Nephron progenitor cell (in vitro differentiated cells): Measurements from ENCODE around the gene ARL8B.

Experiments used
- DNase-seq: peaks from one replicate; pipeline ENCODE4 v3.0.0; 2021
- H3K27ac Mint-ChIP-seq: 2 replicates; pipeline ENCODE4 v1.8.0; 2021; ENCODE audit warnings: mild to moderate bottlenecking, moderate library complexity, mixed read lengths
- H3K27me3 Mint-ChIP-seq: 2 replicates; pipeline ENCODE4 v1.8.0; 2021; ENCODE audit warnings: mild to moderate bottlenecking, low read depth, mixed read lengths; ENCODE audit not compliant: poor library complexity
- H3K36me3 Mint-ChIP-seq: 2 replicates; pipeline ENCODE4 v1.8.0; 2021; ENCODE audit warnings: low read depth, mixed read lengths
- H3K4me1 Mint-ChIP-seq: 2 replicates; pipeline ENCODE4 v1.8.0; 2021; ENCODE audit warnings: mixed read lengths
- H3K4me3 Mint-ChIP-seq: 2 replicates; pipeline ENCODE4 v1.8.0; 2021; ENCODE audit warnings: mild to moderate bottlenecking, moderate library complexity, mixed read lengths
- H3K9me3 Mint-ChIP-seq: 2 replicates; pipeline ENCODE4 v1.8.0; 2021; ENCODE audit warnings: mild to moderate bottlenecking, moderate library complexity, mixed read lengths
- CTCF ChIP-seq: fragments of 200-600 bp; sonication (generic); IDR thresholded peaks from 2 replicates; pipeline ENCODE4 v1.5.0; 2021; ENCODE audit warnings: antibody characterized with exemption

ARL8B gene

GRCh38 chr3:5205165-5205941 lies 83.3 kb downstream of the ARL8B start:
- H3K27ac Mint-ChIP-seq: no peak overlapping the region
- H3K36me3 Mint-ChIP-seq: peaks cover 79% of the 10 kb centered on the region
- no peak overlapping the region for H3K4me3 Mint-ChIP-seq

GRCh38 chr3:5210926-5211325 lies 88.8 kb downstream of the ARL8B start:
- TF ChIP-seq CTCF: no peak
- H3K36me3 Mint-ChIP-seq: peaks cover 95% of the 10 kb centered on the region
- no peak for DNase-seq

More at GRCh38 chr3:5205165-5205941, 83.3 kb downstream of the ARL8B start:
- DNase-seq: no peak
- Mint-ChIP-seq H3K9me3 (no peaks in the 10 kb centered on the region), H3K27me3 (no peaks in the 10 kb centered on the region), H3K4me1 (no peaks in the 10 kb centered on the region)
- no peak for TF ChIP-seq CTCF

GRCh38 chr3:5212628-5213573 lies 90.8 kb downstream of the ARL8B start:
- Mint-ChIP-seq H3K9me3 (no peaks in the 10 kb centered on the region), H3K36me3 (peaks cover 89% of the 10 kb centered on the region), H3K4me1 (peaks cover 25% of the 10 kb centered on the region), H3K27ac (peak overlapping the region; percentile 52), H3K4me3 (no peak overlapping the region), H3K27me3 (no peaks in the 10 kb centered on the region)
- no peak for DNase-seq
- TF ChIP-seq CTCF: no peak

More at GRCh38 chr3:5210926-5211325, 88.8 kb downstream of the ARL8B start:
- H3K9me3 Mint-ChIP-seq: no peaks in the 10 kb centered on the region
- no peak overlapping the region for H3K27ac Mint-ChIP-seq
- H3K4me1 Mint-ChIP-seq: peaks cover 25% of the 10 kb centered on the region
- no peak overlapping the region for H3K4me3 Mint-ChIP-seq
- no peaks in the 10 kb centered on the region for H3K27me3 Mint-ChIP-seq

GRCh38 chr3:5213574-5213966 lies 91.5 kb downstream of the ARL8B start:
- no peak for DNase-seq
- H3K36me3 Mint-ChIP-seq: peaks cover 84% of the 10 kb centered on the region
- no peak for TF ChIP-seq CTCF
- no peak overlapping the region for H3K4me3 Mint-ChIP-seq
- H3K4me1 Mint-ChIP-seq: peaks cover 25% of the 10 kb centered on the region
- H3K9me3 Mint-ChIP-seq: no peaks in the 10 kb centered on the region
- no peaks in the 10 kb centered on the region for H3K27me3 Mint-ChIP-seq
- no peak overlapping the region for H3K27ac Mint-ChIP-seq

- TF ChIP-seq CTCF: no peak
- H3K9me3 Mint-ChIP-seq: no peaks in the 10 kb centered on the region
- peaks cover 76% of the 10 kb centered on the region for H3K36me3 Mint-ChIP-seq
- no peaks in the 10 kb centered on the region for H3K27me3 Mint-ChIP-seq
- H3K4me1 Mint-ChIP-seq: peaks cover 25% of the 10 kb centered on the region
- H3K27ac Mint-ChIP-seq: peak overlapping the region; percentile 78
- H3K4me3 Mint-ChIP-seq: no peak overlapping the region
- no peak for DNase-seq
Measured at GRCh38 chr3:5214352-5214751, 92.3 kb downstream of the ARL8B start.
